ENCODE data around the gene INKA1. TPM values are rescaled to one million over a fixed set of nuclear protein-coding genes. Genes with fewer than 3 reads are reported as not detected.

The INKA1 gene
- total RNA-seq, 4 donors from 2014 or later = 30.4 to 56.1 (median 37.9) TPM

DNA sequence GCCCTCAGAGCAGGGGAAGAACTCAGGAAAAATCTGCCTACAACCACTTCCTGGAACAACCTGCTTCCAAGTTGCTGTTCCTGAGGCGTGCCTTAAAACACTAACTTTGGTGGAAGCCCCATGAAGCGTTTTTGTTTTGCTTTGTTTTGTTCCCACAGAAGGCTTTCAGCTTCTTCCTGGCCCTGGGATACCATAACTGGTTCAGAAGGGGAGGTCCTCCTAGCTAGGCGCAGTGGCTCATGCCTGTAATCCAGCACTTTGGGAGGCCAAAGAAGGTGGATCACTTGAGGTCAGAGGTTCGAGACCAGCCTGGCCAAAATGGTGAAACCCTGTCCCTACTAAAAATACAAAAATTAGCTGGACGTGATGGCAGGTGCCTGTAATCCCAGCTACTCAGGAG is 15.5 kb upstream of the INKA1 start:
- no peak overlapping the region for H3K4me3 ChIP-seq (ENCODE audit: low read depth, poor library complexity, severe bottlenecking)
- no peak for TF ChIP-seq POLR2A (IDR thresholded peaks at IDR 0.05)
- TF ChIP-seq, protein P1, sequence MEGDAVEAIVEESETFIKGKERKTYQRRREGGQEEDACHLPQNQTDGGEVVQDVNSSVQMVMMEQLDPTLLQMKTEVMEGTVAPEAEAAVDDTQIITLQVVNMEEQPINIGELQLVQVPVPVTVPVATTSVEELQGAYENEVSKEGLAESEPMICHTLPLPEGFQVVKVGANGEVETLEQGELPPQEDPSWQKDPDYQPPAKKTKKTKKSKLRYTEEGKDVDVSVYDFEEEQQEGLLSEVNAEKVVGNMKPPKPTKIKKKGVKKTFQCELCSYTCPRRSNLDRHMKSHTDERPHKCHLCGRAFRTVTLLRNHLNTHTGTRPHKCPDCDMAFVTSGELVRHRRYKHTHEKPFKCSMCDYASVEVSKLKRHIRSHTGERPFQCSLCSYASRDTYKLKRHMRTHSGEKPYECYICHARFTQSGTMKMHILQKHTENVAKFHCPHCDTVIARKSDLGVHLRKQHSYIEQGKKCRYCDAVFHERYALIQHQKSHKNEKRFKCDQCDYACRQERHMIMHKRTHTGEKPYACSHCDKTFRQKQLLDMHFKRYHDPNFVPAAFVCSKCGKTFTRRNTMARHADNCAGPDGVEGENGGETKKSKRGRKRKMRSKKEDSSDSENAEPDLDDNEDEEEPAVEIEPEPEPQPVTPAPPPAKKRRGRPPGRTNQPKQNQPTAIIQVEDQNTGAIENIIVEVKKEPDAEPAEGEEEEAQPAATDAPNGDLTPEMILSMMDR (IDR thresholded peaks at IDR 0.05) = no peak
- WGBS, 2 donors = 64 to 84% methylated on average over 5 of the region's 5 CpGs
- intact Hi-C loops (cut with DNase I; ENCODE audit: low total_unique reads) = loop anchor here (10.0 kb wide), 1 partner anchor 63 kb away; the partner anchor contains the start of gene GMPPB
- DNase-seq (ENCODE audit: low spot score in 2 of 2) = no peak

DNA sequence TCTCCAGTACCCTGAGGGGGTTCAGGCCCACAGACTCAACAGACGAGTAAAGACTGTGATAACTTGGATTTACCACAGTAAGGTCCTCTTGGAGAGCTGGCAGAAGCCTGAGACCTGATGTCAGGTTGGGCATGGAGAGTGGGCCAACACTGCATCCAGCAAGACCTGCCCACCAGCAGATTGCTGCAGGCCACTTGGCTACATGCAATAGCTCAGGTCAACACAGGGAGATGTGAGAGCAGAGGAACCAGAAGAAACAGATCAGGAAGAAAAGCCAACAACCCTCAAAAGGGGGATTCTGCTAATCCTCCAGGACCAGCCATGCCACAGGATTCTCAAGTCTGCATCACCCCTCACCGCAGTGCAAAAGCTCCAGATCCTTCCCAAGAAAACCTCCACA is 15.0 kb upstream of the INKA1 start:
- intact Hi-C loops (cut with DNase I; ENCODE audit: low total_unique reads) = loop anchor here (10.0 kb wide), 1 partner anchor 63 kb away; the partner anchor contains the start of gene GMPPB
- DNase-seq (ENCODE audit: low spot score in 2 of 2) = no peak
- H3K4me3 ChIP-seq (ENCODE audit: low read depth, poor library complexity, severe bottlenecking) = no peak overlapping the region
- WGBS, 2 donors = 91 to 92% methylated on average over 2 of the region's 2 CpGs
- TF ChIP-seq, protein P1 (IDR thresholded peaks at IDR 0.05) = no peak
- no peak for TF ChIP-seq POLR2A (IDR thresholded peaks at IDR 0.05)

DNA sequence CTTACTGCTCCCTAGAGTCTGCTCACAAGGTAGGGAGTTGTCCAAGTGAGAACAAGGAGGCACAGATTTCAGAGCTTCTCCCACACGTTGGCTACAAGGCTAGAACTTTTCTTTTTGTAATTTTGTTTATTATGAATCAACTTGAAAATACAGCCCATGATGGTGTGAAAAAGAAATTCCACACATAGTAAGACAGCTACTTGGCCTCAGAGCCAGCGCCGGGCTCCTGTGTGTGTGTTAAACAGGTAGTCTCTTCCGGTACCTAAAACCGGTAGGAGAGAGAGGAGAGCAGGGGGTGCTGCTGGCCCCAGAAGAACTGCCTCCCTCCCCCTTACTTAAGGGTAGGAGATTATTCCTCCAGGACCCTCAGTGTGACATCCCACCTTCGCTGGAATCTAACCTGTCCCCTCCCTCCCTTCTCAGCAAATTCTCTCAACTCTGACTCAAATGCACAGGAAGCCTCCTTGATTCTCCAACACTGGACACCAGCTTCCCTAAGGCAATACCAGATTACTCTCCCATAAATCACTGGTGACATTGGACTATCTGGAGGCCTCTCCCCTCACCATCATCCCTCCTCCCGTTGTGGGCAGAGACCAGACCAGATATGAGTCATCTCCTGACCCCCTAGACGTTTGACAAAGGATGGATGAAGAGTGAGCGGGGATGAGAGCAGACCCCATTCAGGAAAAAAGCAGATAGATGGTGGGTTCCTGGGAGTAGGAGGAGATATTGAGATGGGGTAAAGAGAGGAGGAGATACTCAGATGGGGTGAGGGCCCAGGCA is 12.2 kb upstream of the INKA1 start:
- DNase-seq (ENCODE audit: low spot score in 2 of 2) = no peak
- TF ChIP-seq POLR2A (IDR thresholded peaks at IDR 0.05) = no peak
- TF ChIP-seq, protein P1 (IDR thresholded peaks at IDR 0.05) = no peak
- intact Hi-C loops (cut with DNase I; ENCODE audit: low total_unique reads) = no loop called here
- no peak overlapping the region for H3K4me3 ChIP-seq (ENCODE audit: low read depth, poor library complexity, severe bottlenecking)
- 64 to 69% methylated on average over 9 of the region's 9 CpGs for WGBS, 2 donors

DNA sequence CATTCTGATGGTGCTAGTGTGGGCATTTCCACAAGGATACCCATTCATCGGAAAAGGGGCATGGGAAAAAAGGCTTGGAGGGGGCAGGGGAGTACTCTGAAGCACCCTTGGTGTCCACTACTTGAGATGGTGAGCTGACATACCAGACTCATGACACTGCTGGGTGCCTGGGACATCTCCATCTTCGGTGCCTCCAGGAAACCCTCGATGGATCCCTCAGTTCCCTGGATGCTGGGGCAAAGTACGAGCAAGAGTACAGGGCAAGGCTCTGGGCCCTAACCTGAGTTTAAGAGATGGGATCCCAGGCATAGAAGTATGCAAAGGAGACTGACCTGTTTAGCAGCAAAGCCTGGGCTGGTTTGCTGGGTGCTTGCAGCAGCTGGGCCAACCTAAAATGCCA is 11.5 kb upstream of the INKA1 start:
- DNase-seq (ENCODE audit: low spot score in 2 of 2) = no peak
- TF ChIP-seq POLR2A (IDR thresholded peaks at IDR 0.05) = no peak
- TF ChIP-seq, protein P1 (IDR thresholded peaks at IDR 0.05) = no peak
- 92 to 95% methylated on average over 4 of the region's 4 CpGs for WGBS, 2 donors
- intact Hi-C loops (cut with DNase I; ENCODE audit: low total_unique reads) = no loop called here
- no peak overlapping the region for H3K4me3 ChIP-seq (ENCODE audit: low read depth, poor library complexity, severe bottlenecking)

DNA sequence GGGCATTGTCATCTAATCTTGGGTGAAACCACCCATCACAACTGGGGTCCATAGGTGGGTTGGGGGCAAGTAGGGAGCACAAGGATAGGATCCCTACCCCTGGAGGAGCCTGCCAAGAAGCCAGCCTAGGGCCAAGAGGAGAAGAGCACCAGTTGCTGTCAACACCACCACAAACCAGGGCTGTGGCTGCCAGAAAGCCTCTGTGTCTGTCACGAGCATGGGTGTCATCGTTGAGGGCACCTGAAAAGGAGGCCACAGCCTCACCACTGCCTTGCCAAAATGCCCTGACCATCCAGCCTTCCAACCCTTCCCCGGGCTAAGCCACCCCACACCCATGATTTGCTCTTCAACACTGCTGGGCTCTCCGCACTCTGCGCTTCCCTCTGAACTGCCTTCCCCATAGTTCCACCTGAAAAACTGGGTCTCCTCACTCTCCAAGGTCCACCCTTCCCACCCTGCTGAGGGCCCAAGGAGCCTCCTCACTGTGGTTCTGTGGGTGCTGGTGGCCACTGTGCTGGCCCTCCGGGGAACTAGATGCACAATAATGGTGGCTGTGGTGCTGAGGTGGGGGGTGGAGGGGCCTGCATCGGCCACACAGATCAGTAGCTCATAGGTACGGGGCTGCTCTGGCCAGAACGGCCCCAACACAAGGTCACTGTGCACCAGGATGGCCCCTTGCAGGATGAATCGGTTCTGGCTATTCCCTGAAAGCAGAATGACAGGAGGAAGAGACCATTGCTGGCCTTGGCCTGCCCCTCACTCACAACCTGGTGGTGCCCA is 10.5 kb upstream of the INKA1 start:
- 94 to 95% methylated on average over 10 of the region's 10 CpGs for WGBS, 2 donors
- TF ChIP-seq, protein P1 (IDR thresholded peaks at IDR 0.05) = no peak
- TF ChIP-seq POLR2A (IDR thresholded peaks at IDR 0.05) = no peak
- intact Hi-C loops (cut with DNase I; ENCODE audit: low total_unique reads) = no loop called here
- no peak for DNase-seq (ENCODE audit: low spot score in 2 of 2)
- no peak overlapping the region for H3K4me3 ChIP-seq (ENCODE audit: low read depth, poor library complexity, severe bottlenecking)

All from lower leg skin (tissue), 4 donors.